HG03342 (cell line): ENCODE results near the gene NAV3.
A peak's percentile ranks its signal among the peaks of the same experiment; 100 is the strongest.

Experiments
- ATAC-seq: cut with Tn5 transposase; IDR thresholded peaks from one replicate; pipeline ENCODE4 v1.9.1; 2021; ENCODE audit warnings: mild to moderate bottlenecking, moderate library complexity; ENCODE audit not compliant: unreplicated experiment

Gene NAV3

GRCh38 chr12:77973579-77973978 is 142.9 kb downstream of the NAV3 start:
- ATAC-seq, result no peak

GRCh38 chr12:77974645-77975044 is 144.0 kb downstream of the NAV3 start:
- ATAC-seq, result no peak

GRCh38 chr12:77979597-77980250 is 149.0 kb downstream of the NAV3 start:
- no peak for ATAC-seq

GRCh38 chr12:77980782-77981181 is 150.1 kb downstream of the NAV3 start:
- no peak for ATAC-seq

GRCh38 chr12:77983859-77984258 is 153.2 kb downstream of the NAV3 start:
- ATAC-seq, result no peak

GRCh38 chr12:77992760-77993159 is 162.1 kb downstream of the NAV3 start:
- no peak for ATAC-seq

- ATAC-seq, result no peak
These were observed 163.0 kb downstream of the NAV3 start for GRCh38 chr12:77993658-77994057.

GRCh38 chr12:77995436-77996167 is 164.9 kb downstream of the NAV3 start:
- ATAC-seq, result peak; percentile 84

GRCh38 chr12:77996670-77997069 is 166.0 kb downstream of the NAV3 start:
- no peak for ATAC-seq

- no peak for ATAC-seq
These were observed 167.6 kb downstream of the NAV3 start for GRCh38 chr12:77998236-77998786.

- ATAC-seq, result peak; percentile 84
These were observed 168.5 kb downstream of the NAV3 start for GRCh38 chr12:77999074-77999715.

- ATAC-seq, result no peak
These were observed 172.2 kb downstream of the NAV3 start for GRCh38 chr12:78002878-78003277.

GRCh38 chr12:78004249-78005093 is 173.8 kb downstream of the NAV3 start:
- no peak for ATAC-seq

- ATAC-seq, result no peak
These were observed 174.4 kb downstream of the NAV3 start for GRCh38 chr12:78005094-78005492.

GRCh38 chr12:78007173-78007572 is 176.5 kb downstream of the NAV3 start:
- ATAC-seq, result no peak

GRCh38 chr12:78009031-78009430 is 178.3 kb downstream of the NAV3 start:
- ATAC-seq, result no peak

GRCh38 chr12:78018171-78018910 is 187.6 kb downstream of the NAV3 start:
- no peak for ATAC-seq

- no peak for ATAC-seq
These were observed 188.2 kb downstream of the NAV3 start for GRCh38 chr12:78018939-78019338.

GRCh38 chr12:78028426-78028825 is 197.7 kb downstream of the NAV3 start:
- no peak for ATAC-seq

- ATAC-seq, result no peak
These were observed 203.3 kb downstream of the NAV3 start for GRCh38 chr12:78034025-78034424.
